GM19023 (cell line): ENCODE data around the gene SDC4.

Experiments
- ATAC-seq: cut with Tn5 transposase; IDR thresholded peaks from one replicate; pipeline ENCODE4 v1.9.1; 2021; ENCODE audit warnings: mild to moderate bottlenecking, moderate library complexity; ENCODE audit not compliant: unreplicated experiment

SDC4 gene

DNA sequence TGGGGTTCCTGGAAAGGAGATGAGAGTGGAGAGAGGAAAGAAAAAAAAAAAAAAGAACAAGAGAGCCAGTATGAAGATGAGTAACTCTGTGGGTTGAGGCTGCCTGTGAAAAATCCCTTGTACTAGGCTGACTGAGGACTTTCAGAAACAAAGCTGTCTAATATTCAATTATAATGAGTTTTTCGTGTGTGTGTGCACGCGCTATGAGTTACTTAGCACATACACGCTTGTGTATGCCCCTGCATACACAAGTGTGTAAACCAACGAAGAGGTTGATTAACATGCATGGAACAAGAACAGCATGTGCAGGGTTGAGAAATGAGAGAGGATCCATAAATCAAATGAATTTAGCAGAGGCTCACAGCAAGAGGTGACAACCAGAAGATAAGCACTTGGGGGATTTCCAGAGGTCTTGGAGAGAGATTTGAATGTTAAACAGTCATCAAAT lies 46.4 kb downstream of the SDC4 start:
- no peak for ATAC-seq

DNA sequence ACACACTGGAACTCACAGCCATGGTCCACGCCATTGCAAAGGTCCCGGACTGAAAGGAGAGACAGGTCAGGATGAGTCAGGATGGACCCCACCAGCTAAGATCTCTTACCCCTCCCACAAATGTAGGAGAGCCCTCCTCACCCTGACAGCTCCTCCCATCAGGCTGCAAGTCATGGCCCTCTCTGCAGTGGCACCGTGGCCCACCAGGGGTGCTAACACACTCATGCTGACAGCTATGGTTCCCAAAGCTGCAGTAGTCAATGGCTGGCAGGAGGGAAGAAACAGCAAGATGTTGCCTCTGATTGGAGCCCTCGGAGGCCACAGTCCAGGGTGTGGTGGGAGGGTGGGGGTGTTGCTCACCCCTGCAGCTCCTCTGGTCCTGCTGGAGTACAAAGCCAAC lies 47.3 kb downstream of the SDC4 start:
- ATAC-seq: no peak

DNA sequence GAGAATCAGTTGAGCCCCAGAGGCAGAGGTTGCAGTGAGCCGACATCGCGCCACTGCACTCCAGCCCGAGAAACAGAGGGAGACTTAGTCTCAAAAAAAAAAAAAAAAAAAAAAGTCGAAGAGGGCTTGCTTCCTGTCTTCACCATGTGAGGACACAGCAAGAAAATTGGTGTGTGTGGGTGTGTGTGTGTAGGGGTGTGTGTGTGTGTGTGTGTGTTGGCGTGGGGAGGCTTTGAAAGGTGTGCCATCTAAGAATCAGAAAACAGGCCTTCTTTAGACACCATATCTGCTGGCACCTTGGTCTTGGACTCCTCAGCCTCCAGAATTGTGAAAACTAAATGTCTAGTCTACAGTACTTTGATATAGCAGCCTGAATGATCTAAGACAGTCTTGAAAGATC lies 48.4 kb downstream of the SDC4 start:
- ATAC-seq: no peak

DNA sequence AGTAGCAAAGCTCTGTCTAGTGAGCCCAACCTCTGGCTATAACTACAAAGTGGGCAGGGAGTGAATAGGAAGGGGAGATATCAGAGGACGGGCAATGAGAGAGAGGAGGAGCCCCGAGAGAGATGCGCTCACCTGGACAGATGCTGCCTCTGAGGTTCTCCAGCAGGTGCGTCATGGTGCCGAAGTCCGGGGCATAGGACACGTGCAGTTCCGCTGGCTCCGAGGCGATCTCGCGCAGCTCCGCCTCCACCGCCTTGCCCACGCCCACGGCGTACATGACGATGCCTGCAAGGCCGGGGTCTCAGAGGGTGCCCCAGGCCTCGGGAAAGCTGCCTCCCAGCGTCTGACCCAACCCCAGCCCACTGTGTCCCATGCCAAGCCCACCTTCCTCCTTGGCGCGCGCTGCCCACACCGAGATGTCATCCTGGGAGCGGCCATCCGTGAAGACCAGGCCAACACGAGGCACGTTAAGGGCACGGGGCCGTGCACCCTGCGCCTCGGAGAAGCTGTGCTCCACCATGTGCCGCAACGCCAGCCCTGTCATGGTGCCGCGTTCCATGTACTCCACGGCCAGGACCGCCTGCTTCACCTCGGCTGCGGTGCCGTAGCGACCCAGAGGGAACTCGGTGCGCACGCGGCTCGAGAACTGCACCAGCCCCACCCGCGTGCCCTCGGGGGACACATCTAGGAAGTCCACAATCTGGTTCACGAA lies 50.3 kb downstream of the SDC4 start:
- no peak for ATAC-seq

DNA sequence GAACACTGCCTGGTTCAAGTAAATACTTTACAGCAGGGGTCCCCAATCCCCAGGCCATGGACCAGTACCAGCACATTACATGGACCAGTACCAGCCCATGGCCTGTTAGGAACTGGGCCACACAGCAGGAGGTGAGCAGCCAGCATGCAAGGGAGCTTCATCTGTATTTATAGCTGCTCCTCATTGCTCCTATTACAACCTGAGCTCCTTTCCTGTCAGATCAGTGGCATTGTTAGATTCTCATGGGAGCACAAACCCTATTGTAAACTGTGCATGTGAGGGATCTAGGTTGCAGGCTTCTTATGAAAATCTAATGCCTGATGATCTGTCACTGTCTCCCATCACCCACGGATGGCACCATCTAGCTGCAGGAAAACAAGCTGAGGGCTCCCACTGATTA lies 53.6 kb downstream of the SDC4 start:
- no peak for ATAC-seq

DNA sequence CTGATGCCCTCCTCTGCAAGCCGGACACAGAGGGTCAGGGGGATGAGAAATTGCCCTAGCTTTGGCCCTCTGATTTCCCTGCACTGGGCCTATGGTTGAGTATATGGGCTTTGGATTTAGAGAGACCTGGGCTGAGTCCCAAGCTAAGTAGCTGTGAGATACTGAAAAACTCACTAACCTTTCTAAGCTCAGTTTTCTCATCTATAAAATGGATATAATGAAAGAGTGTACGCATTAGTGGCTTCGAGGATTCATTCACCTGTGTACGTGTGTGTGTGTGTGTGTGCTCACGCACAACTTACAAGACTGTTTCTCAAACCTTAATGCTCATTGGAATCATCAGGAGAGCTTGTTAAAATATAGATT lies 54.2 kb downstream of the SDC4 start:
- ATAC-seq: no peak

DNA sequence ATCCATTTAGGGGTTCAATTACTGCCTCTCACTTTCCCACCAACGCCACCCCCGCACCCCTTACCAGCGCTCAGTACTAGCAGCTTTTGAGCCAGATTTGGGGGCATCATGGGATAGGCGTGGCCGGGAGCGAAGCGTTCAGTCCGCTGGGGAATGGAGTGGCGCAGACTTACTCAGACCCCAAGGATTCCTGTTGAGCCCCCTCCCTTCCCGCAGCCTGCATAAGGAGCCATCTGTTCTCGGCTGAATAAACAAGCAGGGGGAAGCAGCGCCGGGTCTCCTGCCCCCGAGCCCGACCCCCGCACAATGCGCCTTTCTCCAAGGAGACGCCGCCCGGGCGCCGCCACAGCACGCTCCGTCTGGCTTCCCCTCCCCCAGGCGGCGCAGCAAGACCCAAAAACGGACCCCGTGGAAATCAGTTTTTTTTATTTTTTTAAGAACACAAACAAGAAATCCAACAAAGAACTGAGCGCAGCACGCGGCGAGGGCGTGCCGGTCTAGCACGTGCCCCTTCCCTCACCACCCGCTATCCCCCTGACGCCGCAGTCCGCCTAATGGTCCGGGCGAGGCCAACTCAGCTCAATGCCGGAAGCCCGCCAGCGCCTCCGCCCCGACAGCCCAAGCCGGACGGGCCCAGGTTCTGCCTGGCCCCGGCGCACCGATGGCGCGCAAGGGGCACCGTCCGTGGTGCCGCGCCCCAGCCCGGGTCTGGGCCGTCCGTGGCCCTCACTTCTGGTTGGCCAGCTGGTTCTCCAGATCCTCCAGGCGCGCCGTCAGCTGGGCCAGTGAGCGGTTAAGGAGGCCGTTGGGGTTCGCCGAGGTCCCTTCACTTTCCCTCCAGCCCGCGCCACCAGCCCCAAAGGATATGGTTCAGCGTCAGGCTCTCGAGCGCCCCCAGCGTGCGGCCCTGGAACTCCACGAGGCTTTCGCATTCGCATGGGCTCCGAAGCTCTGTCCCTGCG lies 54.9 kb downstream of the SDC4 start:
- ATAC-seq: no peak

DNA sequence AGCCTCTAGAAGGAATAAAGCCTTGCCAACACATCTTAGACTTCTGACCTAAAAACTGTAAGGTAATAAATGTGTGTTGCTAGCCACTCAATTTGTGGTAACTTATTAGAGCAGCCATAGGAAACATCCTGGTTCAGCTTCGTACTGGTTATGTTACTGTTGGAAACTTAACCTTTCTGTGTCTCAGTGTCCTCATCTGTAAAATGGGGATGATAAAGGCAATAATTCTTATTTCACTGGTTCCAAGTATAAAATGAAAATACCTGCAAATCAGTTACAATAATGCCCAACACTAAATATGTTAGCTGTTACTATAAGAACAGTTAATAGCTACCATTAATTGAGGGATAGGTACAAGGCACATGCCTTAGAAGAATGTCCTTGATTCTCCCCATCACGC lies 55.9 kb downstream of the SDC4 start:
- no peak for ATAC-seq

DNA sequence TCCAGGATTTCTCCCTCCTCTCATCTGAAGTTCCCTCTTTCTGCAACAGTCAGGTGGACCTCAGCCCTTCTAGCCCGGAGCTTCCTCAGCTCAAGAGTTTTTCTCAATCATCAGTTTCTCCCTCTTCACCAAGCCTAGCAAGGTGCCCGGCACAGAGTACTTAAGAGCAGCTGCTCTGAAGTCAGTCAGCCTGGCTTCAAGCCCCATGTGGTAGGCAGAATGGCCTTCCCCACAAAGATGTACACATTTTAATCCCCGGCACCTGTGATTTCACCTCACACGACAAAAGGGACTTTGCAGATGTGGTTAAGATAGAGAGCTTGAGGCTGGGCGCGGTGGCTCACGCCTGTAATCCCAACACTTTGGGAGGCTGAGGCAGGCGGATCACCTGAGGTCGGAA lies 56.7 kb downstream of the SDC4 start:
- no peak for ATAC-seq

DNA sequence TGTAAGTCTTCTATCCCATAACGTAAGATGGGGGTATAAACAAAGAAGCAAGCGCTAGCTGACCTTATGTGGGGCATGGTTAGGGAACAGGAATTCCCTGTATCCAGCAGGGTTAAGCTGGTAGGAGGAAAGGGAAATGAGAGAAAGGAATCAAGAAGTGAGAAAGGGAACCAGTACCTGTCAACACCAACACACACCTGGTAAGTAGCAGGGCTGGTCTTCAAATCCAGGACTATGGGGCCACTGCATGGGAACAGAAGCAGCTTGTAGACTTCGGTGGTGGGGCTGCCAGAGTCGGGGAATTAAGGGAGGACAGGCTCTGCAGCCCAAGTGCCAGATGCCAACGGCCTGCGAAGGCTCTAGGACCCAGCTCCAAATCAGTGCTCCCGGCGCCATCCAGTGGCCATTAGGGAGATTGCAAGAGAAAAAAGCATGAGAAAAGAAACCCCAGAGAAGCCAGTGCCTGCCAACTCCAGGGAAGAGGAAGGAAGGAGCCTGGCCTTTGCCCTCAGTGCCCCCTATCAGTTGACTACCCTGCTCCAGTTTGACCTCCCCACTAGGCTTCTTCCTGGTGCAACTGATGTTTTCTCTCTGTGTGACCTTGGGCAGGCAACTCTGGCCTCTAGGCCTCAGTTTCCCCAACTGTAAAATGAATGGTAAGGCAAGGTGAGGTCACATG lies 57.4 kb downstream of the SDC4 start:
- ATAC-seq: no peak

DNA sequence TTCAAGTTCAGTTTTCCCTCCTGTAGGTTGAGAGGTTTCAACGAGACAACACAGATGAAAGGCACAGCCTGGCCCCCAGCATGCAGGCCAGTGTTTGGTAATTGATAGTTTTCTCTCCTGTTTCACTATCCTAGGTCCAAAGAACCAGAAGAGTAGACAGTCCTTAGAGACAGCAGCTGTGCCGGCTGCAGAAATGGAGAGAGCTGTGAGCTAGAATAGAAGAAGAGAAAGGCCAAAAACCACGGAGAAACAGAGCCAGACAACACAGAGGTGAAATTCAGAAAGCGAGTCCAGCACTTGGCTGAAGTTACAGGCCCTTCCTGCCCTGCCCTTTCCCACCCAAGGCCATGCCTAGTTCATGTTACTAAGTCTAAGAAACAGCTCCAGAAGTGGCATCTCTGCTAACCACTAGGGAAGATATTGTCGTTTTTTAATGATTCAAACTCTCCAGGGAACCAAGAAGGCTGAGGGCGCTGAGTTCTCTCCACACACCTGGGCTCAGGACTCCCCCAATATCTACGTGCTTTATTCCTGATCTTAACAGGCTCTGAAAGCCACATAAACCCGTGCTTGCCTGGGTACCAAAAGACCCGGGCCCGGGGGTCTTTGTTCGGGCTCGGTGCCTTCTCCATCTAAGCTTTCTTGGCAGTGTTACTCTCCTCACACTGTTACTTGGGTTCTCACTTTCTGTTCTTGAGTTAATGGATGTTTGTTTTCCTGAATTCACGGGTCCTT lies 58.1 kb downstream of the SDC4 start:
- ATAC-seq: no peak

DNA sequence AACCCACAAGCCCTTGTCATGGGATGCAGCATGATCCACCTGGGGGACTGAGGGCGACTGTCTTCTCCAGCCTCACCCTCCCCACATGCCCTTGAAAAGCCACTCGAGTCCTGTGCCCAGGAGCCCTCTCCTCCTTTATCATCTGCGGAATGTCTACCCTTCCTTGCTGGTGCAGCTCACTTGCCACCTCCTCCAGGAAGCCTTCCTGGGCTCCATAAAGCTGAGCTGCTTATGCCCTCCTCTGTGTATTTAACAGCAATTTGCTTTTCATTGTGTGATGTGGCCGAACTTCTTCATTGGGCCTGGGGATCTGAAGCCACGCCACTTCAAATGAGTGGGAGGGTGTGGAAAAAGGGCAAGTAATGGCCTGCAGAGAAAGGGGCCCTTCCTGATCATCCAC lies 59.4 kb downstream of the SDC4 start:
- ATAC-seq: no peak

DNA sequence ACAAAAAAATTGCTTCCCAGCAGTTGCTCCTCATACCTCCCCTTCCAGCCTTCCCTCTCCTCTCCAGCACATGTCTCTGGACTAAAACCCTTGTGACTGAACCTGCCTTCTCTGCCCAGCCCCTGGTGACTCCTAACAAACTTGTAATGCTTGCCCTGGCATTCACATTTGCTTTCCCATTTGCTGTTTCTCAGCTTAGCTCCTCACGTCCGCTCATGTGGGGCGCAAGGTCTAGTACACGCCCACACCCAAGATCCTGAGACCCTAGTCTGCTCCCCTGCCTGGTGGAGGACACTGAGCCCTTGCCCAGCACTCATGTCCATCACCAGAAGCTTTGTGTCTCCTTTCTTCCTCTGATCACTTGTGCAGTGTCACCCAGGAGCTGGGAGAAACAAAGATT lies 59.8 kb downstream of the SDC4 start:
- ATAC-seq: no peak

DNA sequence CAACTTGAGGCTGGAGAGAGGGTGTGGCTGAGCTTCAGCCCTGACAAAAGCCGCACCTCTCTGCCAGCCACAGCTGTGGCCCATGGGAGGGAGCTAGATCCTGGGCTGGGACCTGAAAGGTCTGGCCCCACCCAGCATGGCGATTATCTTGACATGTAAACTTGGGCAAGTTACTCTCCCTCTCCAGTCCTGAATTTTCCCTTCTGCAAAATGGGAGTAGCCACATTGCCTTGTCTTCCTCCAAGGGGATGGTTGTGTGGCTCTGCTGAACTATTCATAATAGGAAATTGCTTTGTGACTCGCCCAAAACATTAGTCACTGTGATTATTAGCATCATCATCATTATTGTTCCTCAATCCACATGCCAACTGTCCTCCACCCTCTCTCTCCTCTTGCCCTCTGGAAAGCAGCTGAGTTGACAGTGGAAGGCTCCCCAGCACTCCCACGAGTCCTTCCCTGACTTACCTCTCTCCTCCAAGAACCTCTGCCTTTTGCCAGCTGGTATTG lies 64.6 kb downstream of the SDC4 start:
- no peak for ATAC-seq

DNA sequence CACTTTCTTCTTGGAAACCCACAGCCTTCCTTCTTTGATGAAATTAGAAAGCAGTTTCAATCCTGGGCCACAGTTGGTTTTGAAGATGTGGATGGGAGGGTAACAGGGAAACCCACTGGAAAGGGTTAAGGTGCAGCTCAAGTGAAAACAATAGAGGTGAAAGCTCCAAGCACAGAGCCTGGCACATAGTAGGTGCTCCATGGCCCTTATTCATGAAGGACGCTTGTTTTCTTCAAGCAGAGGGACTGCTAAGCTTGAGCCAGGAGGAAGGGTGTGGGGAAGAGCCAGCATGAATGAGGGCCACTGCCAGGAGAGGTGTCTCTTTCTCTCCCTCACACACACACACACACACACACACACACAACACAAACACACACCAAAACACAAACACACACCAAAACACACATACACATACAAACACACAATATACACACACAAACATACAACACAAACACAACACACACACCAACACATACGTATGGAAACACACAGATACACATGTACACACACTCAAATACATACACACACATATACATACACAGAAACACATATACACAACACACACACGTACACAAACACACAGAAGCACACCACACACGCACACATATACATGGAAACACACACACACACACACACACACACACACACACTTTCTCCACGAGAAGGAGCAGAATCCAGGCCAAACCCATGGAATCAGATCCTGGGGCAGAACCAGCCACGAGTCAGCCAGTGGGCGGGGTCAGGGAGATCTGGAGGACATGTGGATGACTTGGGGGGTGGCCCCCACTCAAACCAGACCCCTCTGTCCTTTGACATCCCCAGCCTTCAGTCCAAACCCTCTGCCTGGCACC lies 65.3 kb downstream of the SDC4 start:
- ATAC-seq: no peak

DNA sequence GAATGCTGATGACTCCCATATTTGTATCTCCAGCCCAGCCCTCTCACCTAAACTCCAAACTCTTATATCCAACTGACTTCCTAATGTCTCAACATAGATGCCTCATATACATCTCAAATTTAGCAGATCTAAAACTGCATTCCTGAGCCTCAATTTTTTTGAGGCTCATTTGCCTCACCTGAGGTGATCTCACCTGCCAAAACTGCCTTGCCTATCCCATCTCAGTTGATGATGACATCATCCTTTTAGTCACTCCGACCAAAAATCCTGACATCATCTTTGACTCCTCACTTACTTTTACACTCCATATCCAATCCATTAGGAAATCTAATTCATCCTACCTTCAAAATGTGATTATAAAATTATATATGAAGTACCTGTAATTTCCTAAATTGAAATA lies 68.2 kb downstream of the SDC4 start:
- no peak for ATAC-seq

DNA sequence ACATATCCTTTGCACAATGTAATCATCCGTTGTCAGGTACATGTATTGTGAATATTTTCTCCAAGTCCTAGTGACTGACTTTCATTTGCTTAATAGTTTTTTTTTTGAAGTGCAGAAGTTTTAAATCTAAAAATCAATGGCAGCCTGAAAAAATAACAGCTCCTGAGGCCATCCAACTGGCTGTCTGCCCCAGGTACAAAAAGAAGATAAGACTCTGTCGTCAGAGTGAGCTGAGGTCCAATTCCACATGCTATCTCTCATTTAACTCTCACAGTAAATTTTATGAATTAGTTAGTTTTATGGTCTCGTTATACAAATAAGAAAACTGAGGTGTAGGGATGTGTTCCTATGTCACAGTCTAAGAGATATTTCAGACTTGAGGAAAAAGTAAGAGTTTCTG lies 72.9 kb downstream of the SDC4 start:
- ATAC-seq: no peak
